ENCODE measurements around the gene EDIL3.

Gene EDIL3

GRCh38 chr5:83947763-83948162 is 436.9 kb downstream of the EDIL3 start:
- peak; percentile 26 for DNase-seq

GRCh38 chr5:83946516-83946915 is 438.2 kb downstream of the EDIL3 start:
- DNase-seq: no peak

GRCh38 chr5:83942155-83942554 is 442.5 kb downstream of the EDIL3 start:
- no peak for DNase-seq

DNA sequence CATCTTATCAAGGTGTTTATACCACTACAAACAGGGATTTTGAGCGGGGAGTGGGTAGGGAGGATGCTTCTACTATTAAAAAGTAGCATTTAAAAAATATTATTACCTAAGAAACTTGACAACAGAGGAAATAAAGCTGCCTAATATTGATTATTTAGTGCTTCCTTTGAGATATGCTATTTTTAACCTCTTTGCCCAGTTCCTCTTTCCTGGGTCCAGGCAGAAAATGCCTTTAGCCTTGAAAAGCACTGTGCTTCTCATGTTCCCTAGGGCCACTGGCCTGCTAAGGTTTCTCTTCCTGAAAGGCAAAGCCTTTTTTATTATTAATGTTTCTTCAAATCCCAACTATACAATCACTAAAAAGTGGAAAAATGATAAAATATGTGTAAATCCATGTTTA is 446.8 kb downstream of the EDIL3 start:
- no peak for DNase-seq

- no peak for DNase-seq
These were observed 452.7 kb downstream of the EDIL3 start for GRCh38 chr5:83931969-83932368.

DNA sequence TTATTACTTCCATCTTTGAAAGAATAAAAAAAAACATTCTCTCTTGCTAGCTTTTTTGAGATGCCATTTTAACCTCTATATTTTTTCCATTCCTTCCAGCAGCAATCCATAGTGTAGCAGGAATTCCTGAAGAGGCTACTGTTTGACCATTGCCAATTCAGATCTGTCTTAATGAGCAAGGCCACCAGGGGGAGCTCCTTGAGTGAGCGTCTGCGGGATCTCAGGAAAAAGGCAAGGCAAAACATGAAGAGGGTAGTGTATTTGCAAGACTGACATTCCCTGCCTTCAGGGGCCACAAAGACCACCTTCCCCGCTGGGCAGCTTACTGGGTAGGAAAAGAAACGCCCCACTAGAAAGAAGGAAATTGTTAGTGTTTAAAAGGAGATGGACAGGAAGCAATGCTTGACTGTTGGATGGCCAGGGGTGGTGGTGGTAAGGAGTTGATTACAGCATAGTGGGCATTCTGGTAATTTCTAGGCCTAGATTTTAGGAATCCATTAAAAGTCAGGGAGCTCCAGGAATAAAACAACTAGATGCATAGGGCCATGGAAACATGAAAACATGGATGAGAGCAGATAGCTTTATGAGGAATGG is 457.4 kb downstream of the EDIL3 start:
- peak; percentile 84 for DNase-seq

DNA sequence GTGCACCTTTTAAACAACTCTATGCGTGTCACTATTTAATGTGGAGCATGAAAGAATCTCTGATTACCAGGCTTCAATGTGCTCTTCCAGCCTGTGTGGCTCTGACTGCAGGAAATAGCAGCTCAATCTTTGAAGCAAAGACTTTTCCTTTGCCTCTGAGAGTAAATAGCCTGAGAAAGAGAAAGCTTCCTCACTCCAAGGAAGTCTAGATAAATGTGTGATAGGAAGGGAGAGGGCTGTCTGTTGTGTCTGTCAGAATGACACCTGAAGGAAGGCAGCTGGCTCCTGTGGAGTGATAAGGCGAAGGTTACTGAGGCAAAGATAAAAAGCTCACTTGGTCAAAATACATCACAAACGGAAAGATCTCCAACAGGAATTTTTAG is 458.7 kb downstream of the EDIL3 start:
- no peak for DNase-seq

DNA sequence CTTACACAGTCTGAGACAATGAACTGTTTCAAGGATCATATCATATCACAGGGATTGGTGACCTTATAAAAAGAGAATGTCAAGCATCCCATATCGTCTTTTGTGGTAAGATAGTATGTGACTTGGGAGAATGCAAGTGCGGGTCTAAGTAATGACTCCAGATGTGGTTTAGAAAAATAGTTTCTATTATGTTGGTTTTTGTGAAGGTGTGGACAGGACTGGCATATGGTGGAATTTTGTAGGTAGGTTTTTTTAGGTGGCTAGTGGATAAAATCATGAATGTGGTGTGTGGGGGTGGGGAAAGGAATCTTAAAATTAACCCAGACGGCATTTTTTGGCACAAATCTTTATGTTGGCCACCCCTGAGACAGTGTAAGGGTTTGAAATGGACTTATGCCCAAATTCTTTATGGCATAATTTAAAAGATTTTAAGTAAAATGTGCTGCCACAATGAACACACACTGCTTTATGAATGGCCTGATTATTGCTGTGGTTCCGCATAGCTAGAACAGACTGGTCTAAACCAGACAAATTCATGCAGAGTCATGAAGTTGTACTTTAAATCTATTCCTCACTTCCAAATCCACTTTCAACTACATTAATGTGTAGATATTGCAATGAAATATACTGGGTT is 459.2 kb downstream of the EDIL3 start:
- peak; percentile 95 for DNase-seq

DNA sequence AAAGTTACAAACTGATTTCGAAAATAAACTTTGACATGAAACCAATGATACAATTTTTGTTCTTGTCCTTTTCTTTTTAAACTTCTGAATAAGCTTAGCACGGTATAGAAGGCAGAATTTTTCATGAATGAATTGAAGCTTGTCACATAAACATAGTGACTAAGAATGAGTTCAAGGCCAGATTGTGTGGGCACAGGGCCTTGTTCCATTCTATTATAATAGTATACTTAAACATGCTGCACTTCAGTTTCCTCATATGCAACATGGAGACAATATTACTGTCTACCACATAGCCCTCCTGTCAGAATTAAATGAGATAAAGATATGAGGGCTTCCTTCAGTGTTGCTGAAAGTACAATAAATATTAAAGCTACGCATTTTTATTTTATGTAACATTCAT is 459.8 kb downstream of the EDIL3 start:
- DNase-seq: no peak

DNA sequence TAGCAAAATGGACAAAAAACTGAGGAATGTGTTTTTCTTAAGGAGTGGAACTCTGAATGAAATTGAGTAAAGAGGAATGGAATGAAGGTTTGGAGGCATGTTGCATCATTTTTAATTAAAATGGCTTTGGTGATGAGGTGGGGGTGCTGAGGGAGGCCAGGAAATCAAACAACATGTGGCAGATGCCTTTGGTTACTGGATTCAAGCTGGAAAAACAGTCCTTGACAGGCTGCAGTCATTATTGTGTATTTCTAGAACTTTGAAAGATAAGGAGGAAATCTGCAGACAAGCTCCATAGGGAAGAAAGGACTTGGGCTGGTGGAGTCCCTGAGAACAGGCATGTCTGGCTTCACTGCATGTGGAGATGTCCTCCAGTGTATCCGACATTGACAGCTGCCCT is 460.5 kb downstream of the EDIL3 start:
- DNase-seq: peak; percentile 92

DNA sequence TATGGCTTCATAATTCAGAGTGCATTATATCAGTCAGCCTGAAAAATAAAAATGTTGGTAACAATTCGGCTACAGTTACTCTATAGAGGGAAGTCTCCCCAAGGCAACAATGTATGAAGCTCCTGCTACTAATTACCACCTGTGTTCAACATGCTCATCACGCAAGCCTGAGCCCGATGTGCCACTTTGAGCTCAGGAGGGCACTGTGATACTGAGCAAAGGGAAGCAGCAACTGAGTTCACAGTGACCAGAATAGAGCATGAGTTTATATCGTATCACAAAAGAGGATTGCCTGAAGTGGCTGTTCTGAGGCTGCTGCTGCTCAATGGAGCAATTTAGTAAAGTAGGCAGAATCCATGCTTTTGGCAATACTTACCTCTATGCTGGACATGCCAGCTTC is 462.0 kb downstream of the EDIL3 start:
- peak; percentile 19 for DNase-seq

DNA sequence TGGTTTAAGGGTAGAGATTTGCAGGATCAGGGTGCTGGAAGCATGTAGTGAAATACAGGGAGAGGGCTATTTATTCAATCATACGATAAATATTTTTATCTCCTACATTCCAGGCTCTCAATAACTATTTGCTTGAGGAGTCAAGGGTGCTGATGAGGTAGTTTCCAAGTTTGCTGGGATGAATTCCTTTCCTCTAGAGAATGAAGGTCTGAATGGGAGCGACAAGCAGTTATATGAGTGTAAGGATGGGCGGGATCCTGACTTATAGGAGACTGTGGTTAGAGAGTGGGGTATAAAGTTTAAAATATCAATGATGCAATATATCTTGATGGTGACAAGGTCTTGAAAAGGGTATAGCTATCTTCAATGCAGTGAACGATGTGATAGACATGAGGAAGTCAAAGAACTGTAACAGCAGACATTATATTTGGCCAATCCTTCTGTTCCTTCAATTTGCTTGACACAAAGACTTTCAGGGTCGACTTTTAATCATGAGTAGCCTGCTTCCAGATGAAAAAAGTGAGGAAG is 462.9 kb downstream of the EDIL3 start:
- peak; percentile 79 for DNase-seq

GRCh38 chr5:83919071-83920041 is 465.3 kb downstream of the EDIL3 start:
- DNase-seq: peak; percentile 74

DNA sequence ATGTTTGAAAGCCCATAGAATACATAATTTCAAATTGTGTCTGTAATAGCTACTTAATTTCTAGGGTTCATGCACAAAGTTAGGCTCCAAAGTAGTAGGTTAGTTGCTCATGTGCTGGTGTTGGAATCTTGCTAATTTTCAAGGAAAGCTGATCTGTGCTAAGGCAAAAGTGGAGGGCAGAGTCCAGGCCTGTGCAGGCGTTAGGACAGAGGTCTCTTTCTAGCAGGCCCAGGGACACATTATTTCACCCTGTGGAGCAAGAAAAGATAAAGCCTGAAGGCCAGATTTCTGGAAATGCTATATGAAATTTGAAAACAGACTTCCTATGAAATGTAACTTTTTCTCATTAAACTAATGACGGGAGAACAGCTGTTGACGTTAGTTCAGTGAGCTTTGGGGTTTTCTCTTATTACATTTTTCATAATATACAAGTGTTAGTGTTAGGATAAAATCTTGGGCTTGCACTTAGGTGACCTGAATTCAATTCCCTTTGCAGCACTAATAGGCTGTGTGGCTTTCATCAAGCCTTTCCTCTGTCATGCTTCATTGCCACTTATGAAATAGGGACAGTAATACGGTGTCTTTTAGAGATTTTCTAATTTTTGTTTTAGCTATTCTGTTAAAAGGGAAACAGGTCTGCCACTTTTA is 467.3 kb downstream of the EDIL3 start:
- no peak for DNase-seq

- DNase-seq: no peak
These were observed 469.8 kb downstream of the EDIL3 start for GRCh38 chr5:83914662-83915418.

DNA sequence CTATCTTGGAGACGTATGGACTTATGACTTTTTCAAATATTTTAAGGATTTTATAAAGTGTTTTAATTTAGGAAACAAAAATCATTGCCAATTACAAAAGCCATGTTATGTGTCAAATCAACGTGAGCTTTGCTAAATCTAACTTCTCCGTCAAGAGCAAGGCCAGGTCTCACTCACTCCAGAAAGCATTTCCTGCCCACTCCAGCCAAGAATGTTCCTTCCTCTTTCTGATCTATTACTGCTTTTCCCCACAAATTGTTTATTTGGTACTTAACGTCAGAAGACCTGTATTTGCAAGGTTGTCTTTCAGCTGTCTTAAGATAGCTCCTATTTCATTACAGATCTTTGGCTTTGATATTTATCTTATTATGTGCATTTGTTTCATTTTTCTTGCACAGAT is 470.5 kb downstream of the EDIL3 start:
- no peak for DNase-seq

DNA sequence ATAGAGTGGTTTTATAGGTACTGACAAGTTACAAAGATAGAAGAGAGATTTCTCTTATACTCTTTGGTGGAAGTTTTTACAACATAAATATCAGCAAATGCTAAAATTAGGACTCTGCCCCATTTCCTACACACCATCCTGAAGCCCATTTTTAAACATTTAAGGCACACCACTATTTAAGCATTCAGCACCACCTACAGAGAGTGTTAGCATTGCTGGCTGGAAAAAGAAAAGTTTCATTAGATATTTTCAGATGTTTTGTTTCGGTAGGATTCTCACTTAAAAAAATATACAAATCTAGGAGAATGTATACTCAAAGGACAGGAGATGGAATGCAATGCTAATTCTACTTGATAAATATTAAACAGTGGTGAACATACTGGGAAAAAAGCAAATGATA is 471.1 kb downstream of the EDIL3 start:
- DNase-seq: no peak

GRCh38 chr5:83911367-83911919 is 473.2 kb downstream of the EDIL3 start:
- no peak for DNase-seq

GRCh38 chr5:83900306-83900705 is 484.4 kb downstream of the EDIL3 start:
- DNase-seq: peak; percentile 47

DNA sequence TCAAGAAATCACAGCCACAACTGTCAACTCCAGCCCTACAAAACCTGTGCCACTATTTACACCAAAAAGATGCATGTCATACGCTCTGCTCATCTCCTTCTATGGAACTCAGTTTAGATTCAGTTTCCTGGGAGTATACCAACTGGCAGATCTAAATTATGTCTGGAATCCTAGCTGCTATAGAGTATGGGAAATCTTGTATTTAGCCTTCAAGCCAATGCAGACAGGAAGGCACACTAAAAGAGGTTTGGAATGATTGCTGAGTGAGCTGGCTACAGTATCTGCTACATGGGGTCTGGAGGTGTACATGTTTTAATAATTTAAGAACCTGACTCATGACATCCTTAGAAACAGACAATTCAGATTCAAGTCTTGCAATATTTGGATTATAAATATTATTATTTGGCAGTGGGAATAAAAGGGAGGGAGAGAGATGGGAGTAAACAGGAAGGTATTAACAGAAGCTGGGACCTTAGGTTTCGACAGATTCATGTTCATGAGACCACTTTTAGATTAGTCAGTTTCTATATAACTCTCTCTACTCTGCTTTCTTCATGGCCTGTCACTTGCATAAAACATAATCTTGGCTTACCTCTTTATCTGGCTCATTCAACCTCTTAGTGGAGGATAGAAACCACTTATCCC is 485.2 kb downstream of the EDIL3 start:
- peak; percentile 82 for DNase-seq

DNA sequence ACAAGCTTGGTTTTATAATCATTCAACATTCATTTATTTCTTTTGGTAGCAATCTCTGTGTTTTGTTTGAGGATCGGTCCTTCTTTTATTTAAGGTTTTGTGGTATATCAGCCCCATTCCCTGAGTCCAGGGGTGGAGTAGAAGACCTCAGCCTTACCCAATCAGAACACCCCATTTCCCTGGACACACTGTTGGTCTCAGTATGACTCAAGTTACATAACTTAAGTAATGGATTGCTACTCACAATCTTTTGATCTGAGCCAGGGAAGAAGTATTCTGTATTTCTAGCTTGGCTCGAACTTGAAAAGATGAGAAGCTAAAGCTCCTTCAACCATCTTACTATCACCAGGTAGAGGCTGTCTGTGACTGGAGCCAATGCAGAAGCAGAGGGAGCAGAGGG is 488.8 kb downstream of the EDIL3 start:
- DNase-seq: no peak
